Activated naive CD8-positive, alpha-beta T cell treated with anti-CD3 and anti-CD28 coated beads, Interleukin-2, amount 10 ng/mL, durations not matched to agents 7 days and 5 days (primary cell): ENCODE results near the gene GLIS2. TPM values are rescaled to one million over a fixed set of nuclear protein-coding genes. Genes with fewer than 3 reads are reported as not detected.

ENCODE experiments used
- ATAC-seq: fragments of 150-1000 bp; cut with Tn5 transposase; one replicate; pipeline ENCODE4 v1.10.0; 2021; ENCODE audit warnings: low read depth, moderate library complexity
- POLR2A ChIA-PET: fragments of 350-600 bp; sonication (Branson Sonifier 250); formaldehyde crosslinking; loops from one replicate; lab custom pipeline; 2021; ENCODE audit warnings: antibody characterized with exemption; lab: Charles Lee
- DNase-seq: peaks from one replicate; pipeline ENCODE4 v3.0.0; 2021
- H3K27ac Mint-ChIP-seq: one replicate; pipeline ENCODE4 v1.8.0; 2022; ENCODE audit warnings: mild to moderate bottlenecking, mixed read lengths
- H3K27me3 Mint-ChIP-seq: one replicate; pipeline ENCODE4 v1.8.0; 2022; ENCODE audit warnings: mild to moderate bottlenecking, moderate library complexity, mixed read lengths
- H3K36me3 Mint-ChIP-seq: one replicate; pipeline ENCODE4 v1.8.0; 2021; ENCODE audit warnings: mild to moderate bottlenecking, mixed read lengths
- H3K4me1 Mint-ChIP-seq: one replicate; pipeline ENCODE4 v1.8.0; 2021; ENCODE audit warnings: mixed read lengths
- H3K4me3 Mint-ChIP-seq: one replicate; pipeline ENCODE4 v1.8.0; 2022; ENCODE audit warnings: mild to moderate bottlenecking, moderate library complexity, mixed read lengths
- H3K9me3 Mint-ChIP-seq: one replicate; pipeline ENCODE4 v1.8.0; 2021; ENCODE audit warnings: mixed read lengths
- total RNA-seq, 2 experiments: library from RNA; stranded (reverse); gene quantifications; one replicate each; pipeline ENCODE4 v1.2.3, GENCODE V29; 2021

Gene GLIS2
- total RNA-seq, 2 experiments from 2014 or later = 0.14 TPM

DNA sequence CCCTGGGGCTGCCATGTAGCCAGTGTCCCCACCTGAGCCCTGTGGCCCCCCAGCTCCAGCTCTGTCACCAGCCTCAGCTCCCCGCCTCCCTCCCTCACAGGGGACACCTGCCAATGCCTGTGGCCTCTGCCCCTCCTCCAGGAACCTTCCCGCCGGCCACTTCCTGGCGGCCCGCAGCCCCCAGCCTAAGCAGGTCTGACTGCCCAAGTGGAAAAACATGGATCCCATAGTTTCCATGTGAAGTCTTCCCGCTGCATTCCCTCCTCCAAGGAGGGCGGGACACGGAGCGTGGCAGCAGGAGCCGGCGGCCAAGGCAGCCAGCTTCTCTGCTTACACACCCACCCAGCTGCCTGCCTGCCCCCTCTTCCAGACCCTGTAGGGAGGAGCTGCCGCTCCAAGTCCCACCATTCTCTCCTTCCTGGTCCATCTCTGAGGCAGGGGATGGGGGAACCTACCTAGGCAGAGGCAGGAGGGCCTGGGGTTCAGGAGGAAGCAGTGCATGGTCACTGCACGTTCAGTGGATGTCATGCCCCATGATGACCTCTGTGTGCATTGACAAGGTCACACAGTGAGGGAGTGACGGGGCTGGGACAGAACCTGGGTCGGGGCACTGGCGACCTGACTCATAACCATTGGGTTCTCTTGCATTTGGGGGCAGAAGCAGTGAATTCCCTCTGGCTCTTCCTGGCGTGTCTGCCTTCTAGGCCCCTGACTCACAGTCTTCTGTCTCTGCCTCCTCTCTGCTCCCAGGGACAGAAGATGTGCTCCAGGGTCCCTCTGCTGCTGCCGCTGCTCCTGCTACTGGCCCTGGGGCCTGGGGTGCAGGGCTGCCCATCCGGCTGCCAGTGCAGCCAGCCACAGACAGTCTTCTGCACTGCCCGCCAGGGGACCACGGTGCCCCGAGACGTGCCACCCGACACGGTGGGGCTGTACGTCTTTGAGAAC, 64.5 kb downstream of the GLIS2 start:
- ATAC-seq = no peak
- no peaks in the 10 kb centered on the region for H3K9me3 Mint-ChIP-seq
- no peaks in the 10 kb centered on the region for H3K27me3 Mint-ChIP-seq
- no peak overlapping the region for H3K27ac Mint-ChIP-seq
- H3K4me3 Mint-ChIP-seq = no peak overlapping the region
- no peaks in the 10 kb centered on the region for H3K4me1 Mint-ChIP-seq
- peaks cover 2% of the 10 kb centered on the region for H3K36me3 Mint-ChIP-seq
- DNase-seq = no peak
- POLR2A ChIA-PET = no interaction called here

DNA sequence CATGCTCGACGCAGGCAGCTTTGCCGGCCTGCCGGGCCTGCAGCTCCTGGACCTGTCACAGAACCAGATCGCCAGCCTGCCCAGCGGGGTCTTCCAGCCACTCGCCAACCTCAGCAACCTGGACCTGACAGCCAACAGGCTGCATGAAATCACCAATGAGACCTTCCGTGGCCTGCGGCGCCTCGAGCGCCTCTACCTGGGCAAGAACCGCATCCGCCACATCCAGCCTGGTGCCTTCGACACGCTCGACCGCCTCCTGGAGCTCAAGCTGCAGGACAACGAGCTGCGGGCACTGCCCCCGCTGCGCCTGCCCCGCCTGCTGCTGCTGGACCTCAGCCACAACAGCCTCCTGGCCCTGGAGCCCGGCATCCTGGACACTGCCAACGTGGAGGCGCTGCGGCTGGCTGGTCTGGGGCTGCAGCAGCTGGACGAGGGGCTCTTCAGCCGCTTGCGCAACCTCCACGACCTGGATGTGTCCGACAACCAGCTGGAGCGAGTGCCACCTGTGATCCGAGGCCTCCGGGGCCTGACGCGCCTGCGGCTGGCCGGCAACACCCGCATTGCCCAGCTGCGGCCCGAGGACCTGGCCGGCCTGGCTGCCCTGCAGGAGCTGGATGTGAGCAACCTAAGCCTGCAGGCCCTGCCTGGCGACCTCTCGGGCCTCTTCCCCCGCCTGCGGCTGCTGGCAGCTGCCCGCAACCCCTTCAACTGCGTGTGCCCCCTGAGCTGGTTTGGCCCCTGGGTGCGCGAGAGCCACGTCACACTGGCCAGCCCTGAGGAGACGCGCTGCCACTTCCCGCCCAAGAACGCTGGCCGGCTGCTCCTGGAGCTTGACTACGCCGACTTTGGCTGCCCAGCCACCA, 65.4 kb downstream of the GLIS2 start:
- Mint-ChIP-seq H3K4me1 (peaks cover 2% of the 10 kb centered on the region), H3K36me3 (peaks cover 2% of the 10 kb centered on the region), H3K27me3 (no peaks in the 10 kb centered on the region), H3K9me3 (no peaks in the 10 kb centered on the region), H3K27ac (no peak overlapping the region), H3K4me3 (no peak overlapping the region)
- ATAC-seq = no peak
- no peak for DNase-seq
- POLR2A ChIA-PET = no interaction called here

DNA sequence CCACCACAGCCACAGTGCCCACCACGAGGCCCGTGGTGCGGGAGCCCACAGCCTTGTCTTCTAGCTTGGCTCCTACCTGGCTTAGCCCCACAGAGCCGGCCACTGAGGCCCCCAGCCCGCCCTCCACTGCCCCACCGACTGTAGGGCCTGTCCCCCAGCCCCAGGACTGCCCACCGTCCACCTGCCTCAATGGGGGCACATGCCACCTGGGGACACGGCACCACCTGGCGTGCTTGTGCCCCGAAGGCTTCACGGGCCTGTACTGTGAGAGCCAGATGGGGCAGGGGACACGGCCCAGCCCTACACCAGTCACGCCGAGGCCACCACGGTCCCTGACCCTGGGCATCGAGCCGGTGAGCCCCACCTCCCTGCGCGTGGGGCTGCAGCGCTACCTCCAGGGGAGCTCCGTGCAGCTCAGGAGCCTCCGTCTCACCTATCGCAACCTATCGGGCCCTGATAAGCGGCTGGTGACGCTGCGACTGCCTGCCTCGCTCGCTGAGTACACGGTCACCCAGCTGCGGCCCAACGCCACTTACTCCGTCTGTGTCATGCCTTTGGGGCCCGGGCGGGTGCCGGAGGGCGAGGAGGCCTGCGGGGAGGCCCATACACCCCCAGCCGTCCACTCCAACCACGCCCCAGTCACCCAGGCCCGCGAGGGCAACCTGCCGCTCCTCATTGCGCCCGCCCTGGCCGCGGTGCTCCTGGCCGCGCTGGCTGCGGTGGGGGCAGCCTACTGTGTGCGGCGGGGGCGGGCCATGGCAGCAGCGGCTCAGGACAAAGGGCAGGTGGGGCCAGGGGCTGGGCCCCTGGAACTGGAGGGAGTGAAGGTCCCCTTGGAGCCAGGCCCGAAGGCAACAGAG, 66.3 kb downstream of the GLIS2 start:
- peaks cover 2% of the 10 kb centered on the region for H3K4me1 Mint-ChIP-seq
- DNase-seq = no peak
- no peak for ATAC-seq
- H3K27me3 Mint-ChIP-seq = no peaks in the 10 kb centered on the region
- no peak overlapping the region for H3K27ac Mint-ChIP-seq
- POLR2A ChIA-PET = interaction anchor here (0.6 kb wide), 1 partner anchor 32 kb away, joined by 4 read pairs; no protein-coding TSS in a partner anchor
- no peaks in the 10 kb centered on the region for H3K9me3 Mint-ChIP-seq
- H3K36me3 Mint-ChIP-seq = peaks cover 2% of the 10 kb centered on the region
- H3K4me3 Mint-ChIP-seq = no peak overlapping the region

DNA sequence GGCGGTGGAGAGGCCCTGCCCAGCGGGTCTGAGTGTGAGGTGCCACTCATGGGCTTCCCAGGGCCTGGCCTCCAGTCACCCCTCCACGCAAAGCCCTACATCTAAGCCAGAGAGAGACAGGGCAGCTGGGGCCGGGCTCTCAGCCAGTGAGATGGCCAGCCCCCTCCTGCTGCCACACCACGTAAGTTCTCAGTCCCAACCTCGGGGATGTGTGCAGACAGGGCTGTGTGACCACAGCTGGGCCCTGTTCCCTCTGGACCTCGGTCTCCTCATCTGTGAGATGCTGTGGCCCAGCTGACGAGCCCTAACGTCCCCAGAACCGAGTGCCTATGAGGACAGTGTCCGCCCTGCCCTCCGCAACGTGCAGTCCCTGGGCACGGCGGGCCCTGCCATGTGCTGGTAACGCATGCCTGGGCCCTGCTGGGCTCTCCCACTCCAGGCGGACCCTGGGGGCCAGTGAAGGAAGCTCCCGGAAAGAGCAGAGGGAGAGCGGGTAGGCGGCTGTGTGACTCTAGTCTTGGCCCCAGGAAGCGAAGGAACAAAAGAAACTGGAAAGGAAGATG, 67.0 kb downstream of the GLIS2 start:
- Mint-ChIP-seq H3K4me3 (no peak overlapping the region), H3K36me3 (peaks cover 2% of the 10 kb centered on the region), H3K27ac (no peak overlapping the region), H3K4me1 (peaks cover 2% of the 10 kb centered on the region), H3K27me3 (no peaks in the 10 kb centered on the region), H3K9me3 (no peaks in the 10 kb centered on the region)
- POLR2A ChIA-PET = interaction anchor here (0.6 kb wide), 1 partner anchor 31 kb away, joined by 4 read pairs; no protein-coding TSS in a partner anchor
- ATAC-seq = no peak
- no peak for DNase-seq

DNA sequence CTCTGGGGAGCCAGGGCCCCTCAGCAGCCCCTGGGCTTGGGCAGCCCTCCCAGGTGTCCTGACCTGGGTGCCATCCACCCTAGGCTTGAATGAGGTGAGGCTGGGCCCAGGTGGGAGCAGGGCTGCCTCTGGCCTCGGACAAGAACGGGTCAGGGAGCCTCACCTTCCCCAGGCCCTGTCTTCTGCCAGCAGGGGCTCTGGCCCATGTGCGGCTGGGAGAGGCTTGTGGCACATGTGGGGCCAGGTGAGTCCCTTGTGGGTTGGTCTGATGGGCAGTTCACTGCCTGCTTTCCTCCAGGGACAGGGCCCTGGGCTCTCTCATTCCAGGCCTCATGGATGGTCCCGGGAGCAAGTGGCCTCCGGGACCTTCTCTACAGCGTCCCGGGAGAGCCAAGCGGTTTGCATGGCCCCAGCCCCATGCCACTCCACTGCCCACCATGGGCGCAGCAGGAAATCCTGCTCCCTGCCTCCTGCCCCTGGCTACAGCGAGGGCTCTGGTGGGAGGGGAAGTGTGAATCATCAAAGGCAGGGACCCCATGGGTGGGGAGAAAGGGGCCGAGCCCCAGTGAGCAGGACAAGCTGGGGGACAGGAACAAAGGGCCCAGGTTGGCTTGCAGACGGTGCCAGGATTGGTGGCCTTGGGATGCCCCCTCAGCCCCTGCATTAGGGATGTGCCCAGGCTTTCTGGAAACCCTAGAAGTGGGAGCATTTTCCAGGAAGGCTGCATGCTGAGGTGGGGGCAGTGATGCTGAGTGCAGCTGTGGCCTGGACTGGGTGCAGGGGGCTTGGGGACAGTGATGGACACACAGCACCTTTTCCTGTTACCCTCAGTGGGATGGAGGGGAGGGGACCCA, 68.0 kb downstream of the GLIS2 start:
- no peak for DNase-seq
- POLR2A ChIA-PET = no interaction called here
- peaks cover 2% of the 10 kb centered on the region for H3K4me1 Mint-ChIP-seq
- H3K27me3 Mint-ChIP-seq = no peaks in the 10 kb centered on the region
- ATAC-seq = no peak
- H3K9me3 Mint-ChIP-seq = no peaks in the 10 kb centered on the region
- no peak overlapping the region for H3K4me3 Mint-ChIP-seq
- no peak overlapping the region for H3K27ac Mint-ChIP-seq
- peaks cover 2% of the 10 kb centered on the region for H3K36me3 Mint-ChIP-seq

DNA sequence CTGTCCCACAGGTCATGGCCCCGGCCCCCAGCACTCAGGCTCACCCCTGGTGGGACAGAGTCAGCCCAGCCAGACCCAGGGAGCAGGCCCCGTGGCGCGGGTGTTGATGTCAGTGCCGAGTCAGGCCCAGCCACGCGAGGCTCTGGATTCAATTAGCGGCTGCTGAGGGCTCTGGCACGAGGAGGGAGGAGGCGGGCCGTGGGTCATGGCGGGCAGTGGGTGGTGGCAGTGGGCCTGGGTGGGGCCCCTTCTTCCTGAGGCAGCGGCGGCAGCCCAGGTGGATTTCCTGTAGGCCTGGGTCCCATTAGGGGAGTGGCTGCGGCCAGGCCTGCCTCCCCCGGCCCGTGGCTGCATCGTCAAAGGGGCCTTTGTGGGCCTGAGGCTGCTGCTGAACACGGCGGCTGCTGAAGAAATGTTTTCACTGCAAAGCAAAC, 68.7 kb downstream of the GLIS2 start:
- H3K27ac Mint-ChIP-seq = no peak overlapping the region
- ATAC-seq (no peak), DNase-seq (no peak)
- peaks cover 2% of the 10 kb centered on the region for H3K36me3 Mint-ChIP-seq
- peaks cover 2% of the 10 kb centered on the region for H3K4me1 Mint-ChIP-seq
- H3K27me3 Mint-ChIP-seq = no peaks in the 10 kb centered on the region
- POLR2A ChIA-PET = no interaction called here
- H3K4me3 Mint-ChIP-seq = no peak overlapping the region
- no peaks in the 10 kb centered on the region for H3K9me3 Mint-ChIP-seq

DNA sequence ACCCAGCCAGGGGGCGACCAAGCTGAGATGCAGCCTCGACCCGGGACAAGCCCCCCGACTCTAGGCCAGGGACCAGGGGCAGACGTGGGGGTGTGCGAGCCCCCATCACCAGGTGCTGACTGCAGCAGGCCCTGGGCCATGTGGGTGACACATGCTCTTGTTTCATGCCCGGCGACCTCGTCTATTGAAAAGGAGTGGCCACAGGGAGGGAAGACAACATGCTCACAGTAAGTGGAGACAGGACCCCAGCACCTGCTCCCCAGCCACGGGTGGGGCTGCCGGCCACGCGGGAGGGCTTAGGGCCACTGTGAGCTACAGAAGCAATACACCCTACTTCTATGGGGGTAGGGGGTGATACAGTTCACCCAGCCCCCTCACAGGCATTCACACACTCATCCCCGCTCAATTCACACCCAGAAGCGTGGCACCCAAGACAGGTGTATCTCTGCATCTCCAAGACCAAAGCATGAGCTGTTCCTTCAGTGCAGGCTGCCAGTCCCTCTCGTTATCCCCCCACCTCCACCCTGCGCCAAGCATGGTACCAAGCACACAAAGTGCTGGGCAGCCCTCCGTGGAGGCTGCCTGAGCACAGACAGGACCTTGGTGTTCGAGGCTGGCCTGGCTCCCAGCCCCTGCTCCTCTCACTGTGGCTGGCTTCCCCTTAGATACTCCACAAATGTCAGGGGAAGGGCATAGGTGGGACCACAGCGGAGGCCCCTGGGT, 69.4 kb downstream of the GLIS2 start:
- no peak overlapping the region for H3K27ac Mint-ChIP-seq

DNA sequence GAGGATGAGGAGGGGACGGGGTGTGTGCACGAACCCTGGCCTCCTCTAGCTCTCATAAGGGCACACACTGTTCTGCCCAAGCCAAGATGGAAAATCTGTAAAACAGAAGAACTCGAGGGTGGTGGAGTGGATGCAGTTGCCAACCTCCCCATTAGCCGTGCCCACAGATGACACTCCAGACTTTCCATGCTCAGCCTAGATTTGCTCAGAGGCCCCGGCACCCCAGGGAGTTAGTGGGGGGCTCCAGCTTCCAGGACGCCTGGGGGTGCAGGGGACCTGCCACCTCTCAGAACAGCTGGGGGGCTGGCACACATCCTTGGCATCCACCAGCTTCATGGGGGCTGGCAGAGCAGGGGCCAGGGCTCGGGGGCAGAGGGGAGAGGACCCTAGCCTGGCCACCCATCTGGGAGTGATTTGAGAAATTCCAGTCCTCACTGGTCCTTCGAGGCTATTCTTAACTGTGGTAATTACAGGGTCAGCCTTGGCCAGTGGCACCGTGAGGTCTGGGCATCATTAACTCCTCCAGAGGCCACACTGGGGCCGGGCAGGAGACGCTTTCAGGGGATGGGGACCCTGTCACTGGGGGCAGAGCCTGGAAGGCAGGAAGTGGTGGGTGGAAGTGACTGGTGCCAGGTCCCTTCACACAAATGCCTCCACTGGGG, 70.1 kb downstream of the GLIS2 start:
- no peaks in the 10 kb centered on the region for H3K9me3 Mint-ChIP-seq
- no peaks in the 10 kb centered on the region for H3K27me3 Mint-ChIP-seq
- H3K4me1 Mint-ChIP-seq = peaks cover 2% of the 10 kb centered on the region
- DNase-seq (no peak), ATAC-seq (no peak)
- POLR2A ChIA-PET = interaction anchor here (0.9 kb wide), 1 partner anchor 16 kb away, joined by 3 read pairs; no protein-coding TSS in a partner anchor
- no peak overlapping the region for H3K27ac Mint-ChIP-seq
- no peak overlapping the region for H3K4me3 Mint-ChIP-seq
- peaks cover 7% of the 10 kb centered on the region for H3K36me3 Mint-ChIP-seq

More for the DNA sequence above, 69.4 kb downstream of the GLIS2 start:
- Mint-ChIP-seq H3K9me3 (no peaks in the 10 kb centered on the region), H3K4me3 (no peak overlapping the region), H3K36me3 (peaks cover 6% of the 10 kb centered on the region), H3K4me1 (peaks cover 2% of the 10 kb centered on the region), H3K27me3 (no peaks in the 10 kb centered on the region)
- POLR2A ChIA-PET = interaction anchor here (0.6 kb wide), 1 partner anchor 147 kb away, joined by 3 read pairs; no protein-coding TSS in a partner anchor
- DNase-seq (no peak), ATAC-seq (no peak)

DNA sequence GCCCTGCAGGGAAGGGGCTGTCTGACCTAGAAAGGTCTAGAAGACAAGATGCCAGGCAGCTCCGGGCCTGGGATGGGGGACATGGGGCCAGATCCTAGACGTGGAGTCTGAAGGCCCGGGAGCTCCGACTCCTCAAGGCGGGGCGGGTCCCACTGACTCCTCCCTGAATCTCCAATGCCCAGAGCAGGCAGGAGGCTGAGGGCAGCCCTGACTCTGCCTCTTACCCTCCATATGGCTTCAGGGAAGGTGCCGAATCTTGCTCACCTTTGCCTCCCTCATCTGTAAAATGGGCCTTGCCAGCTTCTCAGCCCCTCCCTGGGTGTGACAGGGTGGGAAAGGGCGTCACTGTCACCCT, 70.6 kb downstream of the GLIS2 start:
- ATAC-seq (no peak), DNase-seq (no peak)
- no peak overlapping the region for H3K27ac Mint-ChIP-seq
- H3K36me3 Mint-ChIP-seq = peaks cover 7% of the 10 kb centered on the region
- POLR2A ChIA-PET = interaction anchor here (0.9 kb wide), 1 partner anchor 17 kb away, joined by 3 read pairs; no protein-coding TSS in a partner anchor
- H3K4me3 Mint-ChIP-seq = no peak overlapping the region
- no peaks in the 10 kb centered on the region for H3K27me3 Mint-ChIP-seq
- peaks cover 2% of the 10 kb centered on the region for H3K4me1 Mint-ChIP-seq
- H3K9me3 Mint-ChIP-seq = no peaks in the 10 kb centered on the region

DNA sequence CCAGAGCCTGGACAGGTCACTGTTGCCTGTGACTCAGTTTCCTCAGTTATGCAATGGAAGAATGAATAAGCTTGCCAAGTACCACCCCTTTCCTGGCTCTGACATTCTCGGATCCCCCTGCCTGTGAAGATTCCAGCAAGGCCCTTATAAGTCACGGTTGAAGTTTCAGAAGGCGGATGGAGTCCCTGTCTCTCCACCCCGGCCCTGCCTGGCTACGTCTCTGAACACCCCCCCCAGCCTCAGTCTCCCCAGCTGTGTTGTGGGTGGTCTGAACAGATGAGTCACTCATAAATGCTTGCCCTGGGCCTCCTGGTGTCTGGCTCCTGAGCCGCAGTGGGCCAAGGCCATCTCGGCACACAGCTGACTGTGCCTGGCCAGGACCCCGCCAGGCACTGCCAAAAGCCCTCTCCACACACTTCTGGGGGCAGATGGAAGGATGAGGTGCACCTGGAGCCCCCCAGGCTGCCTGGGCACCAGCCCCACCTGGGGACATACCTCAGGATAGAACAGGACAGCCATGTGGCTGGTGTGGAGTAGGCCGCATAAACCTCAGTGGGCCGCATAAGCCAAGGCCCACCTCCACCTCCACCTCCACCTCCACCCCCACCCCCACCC, 71.2 kb downstream of the GLIS2 start:
- POLR2A ChIA-PET = interaction anchor here (0.9 kb wide), 1 partner anchor 17 kb away, joined by 3 read pairs; no protein-coding TSS in a partner anchor
- Mint-ChIP-seq H3K9me3 (no peaks in the 10 kb centered on the region), H3K4me1 (peaks cover 2% of the 10 kb centered on the region), H3K36me3 (peaks cover 7% of the 10 kb centered on the region), H3K27ac (no peak overlapping the region), H3K4me3 (no peak overlapping the region), H3K27me3 (no peaks in the 10 kb centered on the region)
- DNase-seq = no peak
- ATAC-seq = no peak
